Erythroblast (primary cell): Measurements from ENCODE around the gene SPTBN4.

Experiments
- GATA1 ChIP-seq: IDR thresholded peaks from 2 replicates; pipeline ENCODE4 v1.6.1; 2011; ENCODE audit warnings: low read depth, mild to moderate bottlenecking, control low read depth, low read length, moderate library complexity
- POLR2A ChIP-seq: IDR thresholded peaks from 2 replicates; pipeline ENCODE4 v1.6.1; 2011; ENCODE audit warnings: mild to moderate bottlenecking, low read length

- TF ChIP-seq POLR2A (no peak), GATA1 (no peak)
Observed at GRCh38 chr19:40458597-40458974, 8.2 kb upstream of the SPTBN4 start.
